DND-41 (cell line): ENCODE data around the gene TTC16.

Experiments used
- EZH2 ChIP-seq: IDR thresholded peaks from 3 replicates; pipeline ENCODE4 v1.6.1; 2012; ENCODE audit warnings: borderline replicate concordance, low read depth, mild to moderate bottlenecking, moderate library complexity, low read length, inconsistent platforms; ENCODE audit not compliant: severe bottlenecking
- TF ChIP-seq, protein P1 (sequence below): IDR thresholded peaks from 2 replicates; pipeline ENCODE4 v1.5.1; 2012; ENCODE audit warnings: borderline replicate concordance, low read length, moderate library complexity, mild to moderate bottlenecking; ENCODE audit not compliant: poor library complexity, severe bottlenecking; ENCODE audit errors: extremely low read depth

DNA sequence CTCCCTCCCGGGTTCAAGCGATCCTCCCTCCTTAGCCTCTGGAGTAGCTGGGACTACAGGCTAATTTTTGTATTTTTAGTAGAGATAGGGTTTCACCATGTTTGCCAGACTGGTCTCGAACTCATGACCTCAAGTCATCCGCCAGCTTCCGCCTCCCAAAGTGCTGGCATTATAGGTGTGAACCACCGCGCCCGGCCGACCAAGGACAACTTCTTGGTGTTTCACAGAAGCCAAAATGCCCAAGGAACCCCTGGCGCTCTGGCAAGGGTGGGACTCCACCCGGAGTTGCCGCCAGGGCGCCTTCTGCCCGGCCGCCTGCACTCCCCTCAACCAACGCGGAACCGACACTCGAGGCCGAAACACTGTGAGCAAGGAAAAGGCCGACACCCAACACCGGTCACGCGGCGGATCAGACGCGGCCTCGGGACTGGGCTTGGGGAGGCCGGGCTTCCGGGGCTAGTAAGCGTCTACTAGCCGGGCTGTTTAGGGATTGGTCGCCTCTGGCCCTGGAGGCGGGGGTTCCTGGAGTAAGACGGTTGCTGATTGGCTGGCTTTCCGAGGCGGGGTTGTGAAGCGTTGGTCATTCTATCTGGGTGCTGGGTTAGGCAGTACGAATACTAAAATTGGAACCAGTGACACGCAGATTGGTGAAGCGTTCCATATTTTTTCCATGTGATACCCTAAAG is 16.8 kb upstream of the TTC16 start:
- TF ChIP-seq, protein P1, sequence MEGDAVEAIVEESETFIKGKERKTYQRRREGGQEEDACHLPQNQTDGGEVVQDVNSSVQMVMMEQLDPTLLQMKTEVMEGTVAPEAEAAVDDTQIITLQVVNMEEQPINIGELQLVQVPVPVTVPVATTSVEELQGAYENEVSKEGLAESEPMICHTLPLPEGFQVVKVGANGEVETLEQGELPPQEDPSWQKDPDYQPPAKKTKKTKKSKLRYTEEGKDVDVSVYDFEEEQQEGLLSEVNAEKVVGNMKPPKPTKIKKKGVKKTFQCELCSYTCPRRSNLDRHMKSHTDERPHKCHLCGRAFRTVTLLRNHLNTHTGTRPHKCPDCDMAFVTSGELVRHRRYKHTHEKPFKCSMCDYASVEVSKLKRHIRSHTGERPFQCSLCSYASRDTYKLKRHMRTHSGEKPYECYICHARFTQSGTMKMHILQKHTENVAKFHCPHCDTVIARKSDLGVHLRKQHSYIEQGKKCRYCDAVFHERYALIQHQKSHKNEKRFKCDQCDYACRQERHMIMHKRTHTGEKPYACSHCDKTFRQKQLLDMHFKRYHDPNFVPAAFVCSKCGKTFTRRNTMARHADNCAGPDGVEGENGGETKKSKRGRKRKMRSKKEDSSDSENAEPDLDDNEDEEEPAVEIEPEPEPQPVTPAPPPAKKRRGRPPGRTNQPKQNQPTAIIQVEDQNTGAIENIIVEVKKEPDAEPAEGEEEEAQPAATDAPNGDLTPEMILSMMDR, result no peak
- TF ChIP-seq EZH2, result no peak
